ENCODE results near the gene ANK3. TPM values are rescaled to one million over a fixed set of nuclear protein-coding genes. Genes with fewer than 3 reads are reported as not detected.

ANK3 gene
- total RNA-seq, 2 donors from 2014 or later: 65.0 to 79.5 TPM

- no peaks in the 10 kb centered on the region for H3K27me3 Mint-ChIP-seq (ENCODE audit: insufficient read depth)
- no peaks in the 10 kb centered on the region for H3K9me3 Mint-ChIP-seq
- no peak overlapping the region for H3K27ac Mint-ChIP-seq
- peaks cover under 1% of the 10 kb centered on the region for H3K36me3 Mint-ChIP-seq (ENCODE audit: low read depth)
- H3K4me1 ChIP-seq (ENCODE audit: control insufficient read depth, insufficient read depth, low read length): no peaks in the 10 kb centered on the region
- WGBS, 2 experiments (ENCODE audit: insufficient coverage in 1 of 2, insufficient read length in 1 of 2): 90 to 94% methylated on average over 2 to 5 of the region's 6 CpGs
- H3K27ac ChIP-seq (ENCODE audit: low read depth, low read length): no peak overlapping the region
- DNase-seq: no peak
- no peak overlapping the region for H3K4me3 Mint-ChIP-seq
- no peaks in the 10 kb centered on the region for H3K27me3 ChIP-seq (ENCODE audit: control insufficient read depth, insufficient read depth, low read length, poor library complexity, severe bottlenecking)
- TF ChIP-seq CTCF (conservative IDR thresholded peaks at IDR 0.05): no peak
- no peaks in the 10 kb centered on the region for H3K4me1 Mint-ChIP-seq
- no peak overlapping the region for H3K4me3 ChIP-seq (ENCODE audit: low read length)
- no peaks in the 10 kb centered on the region for H3K36me3 ChIP-seq (ENCODE audit: control insufficient read depth, insufficient read depth, low read length)
- no peak overlapping the region for H3K9ac ChIP-seq (ENCODE audit: extremely low read depth, low read length, poor library complexity, severe bottlenecking)
- no peaks in the 10 kb centered on the region for H3K9me3 ChIP-seq (ENCODE audit: control insufficient read depth, low read length)
Measured at GRCh38 chr10:60110739-60111138, 278.9 kb downstream of the ANK3 start.

GRCh38 chr10:60107308-60107976 is 282.2 kb downstream of the ANK3 start:
- H3K9me3 Mint-ChIP-seq: no peaks in the 10 kb centered on the region
- no peak for DNase-seq
- H3K4me1 Mint-ChIP-seq: no peaks in the 10 kb centered on the region
- WGBS, 2 experiments (ENCODE audit: insufficient coverage in 1 of 2, insufficient read length in 1 of 2): 70 to 84% methylated on average over 2 to 5 of the region's 5 CpGs
- no peak overlapping the region for H3K27ac ChIP-seq (ENCODE audit: low read depth, low read length)
- no peak for TF ChIP-seq CTCF (conservative IDR thresholded peaks at IDR 0.05)
- no peaks in the 10 kb centered on the region for H3K27me3 Mint-ChIP-seq (ENCODE audit: insufficient read depth)
- peaks cover 25% of the 10 kb centered on the region for H3K36me3 Mint-ChIP-seq (ENCODE audit: low read depth)
- H3K27ac Mint-ChIP-seq: no peak overlapping the region
- no peaks in the 10 kb centered on the region for H3K36me3 ChIP-seq (ENCODE audit: control insufficient read depth, insufficient read depth, low read length)
- H3K4me3 ChIP-seq (ENCODE audit: low read length): no peak overlapping the region
- H3K9me3 ChIP-seq (ENCODE audit: control insufficient read depth, low read length): no peaks in the 10 kb centered on the region
- no peaks in the 10 kb centered on the region for H3K27me3 ChIP-seq (ENCODE audit: control insufficient read depth, insufficient read depth, low read length, poor library complexity, severe bottlenecking)
- H3K4me1 ChIP-seq (ENCODE audit: control insufficient read depth, insufficient read depth, low read length): no peaks in the 10 kb centered on the region
- H3K4me3 Mint-ChIP-seq: no peak overlapping the region
- H3K9ac ChIP-seq (ENCODE audit: extremely low read depth, low read length, poor library complexity, severe bottlenecking): no peak overlapping the region

GRCh38 chr10:60105295-60105695 is 284.4 kb downstream of the ANK3 start:
- H3K4me1 ChIP-seq (ENCODE audit: control insufficient read depth, insufficient read depth, low read length): no peaks in the 10 kb centered on the region
- H3K27me3 Mint-ChIP-seq (ENCODE audit: insufficient read depth): no peaks in the 10 kb centered on the region

More at GRCh38 chr10:60105295-60105695, 284.4 kb downstream of the ANK3 start:
- Mint-ChIP-seq H3K4me1 (no peaks in the 10 kb centered on the region), H3K9me3 (no peaks in the 10 kb centered on the region), H3K4me3 (no peak overlapping the region), H3K36me3 (ENCODE audit: low read depth) (peaks cover 25% of the 10 kb centered on the region), H3K27ac (no peak overlapping the region)
- H3K9ac ChIP-seq (ENCODE audit: extremely low read depth, low read length, poor library complexity, severe bottlenecking): no peak overlapping the region
- H3K27me3 ChIP-seq (ENCODE audit: control insufficient read depth, insufficient read depth, low read length, poor library complexity, severe bottlenecking): no peaks in the 10 kb centered on the region
- no peak overlapping the region for H3K4me3 ChIP-seq (ENCODE audit: low read length)
- no peak for TF ChIP-seq CTCF (conservative IDR thresholded peaks at IDR 0.05)
- DNase-seq: no peak
- H3K27ac ChIP-seq (ENCODE audit: low read depth, low read length): no peak overlapping the region
- no peaks in the 10 kb centered on the region for H3K9me3 ChIP-seq (ENCODE audit: control insufficient read depth, low read length)
- no peaks in the 10 kb centered on the region for H3K36me3 ChIP-seq (ENCODE audit: control insufficient read depth, insufficient read depth, low read length)
